ENCODE data around the gene KATNA1. TPM values are rescaled to one million over a fixed set of nuclear protein-coding genes. Genes with fewer than 3 reads are reported as not detected.

The KATNA1 gene
- total and polyA plus RNA-seq, 9 of the 15 experiments (the other 6 are each of a cell fraction or from before 2014, with no cell fraction given), result 22.5 to 76.9 (median 45.0) TPM

- TF ChIP-seq FOS (IDR thresholded peaks at IDR 0.05; ENCODE audit: extremely low read depth, insufficient read length) (no peak), FUS (optimal IDR thresholded peaks at IDR 0.05; ENCODE audit: low read depth, low read length) (no peak), SMAD1 (IDR thresholded peaks at IDR 0.05; ENCODE audit: low read depth, low read length, partially characterized antibody) (peak; percentile 23), ELF2 (CRISPR knock-in tag; IDR thresholded peaks at IDR 0.05) (peak; percentile 41; the same call in 1 of the 2 replicates), ZNF407 (IDR thresholded peaks at IDR 0.05; ENCODE audit: low read depth) (no peak), BCOR (IDR thresholded peaks at IDR 0.05) (no peak), OTX1 (CRISPR knock-in tag; IDR thresholded peaks at IDR 0.05) (0 out of 2 replicates have a peak, but pooled peaks have one; percentile 41), TCFL5 (CRISPR knock-in tag; conservative IDR thresholded peaks at IDR 0.05) (no peak), NFE2 (IDR thresholded peaks at IDR 0.05; ENCODE audit: low read depth) (no peak), FOSL1 (tag; conservative IDR thresholded peaks at IDR 0.05) (peak; percentile 28; the same call in 1 of the 2 replicates), NR1H2 (CRISPR knock-in tag; IDR thresholded peaks at IDR 0.05) (no peak; the same call in 1 of the 2 replicates), XRCC5 (IDR thresholded peaks at IDR 0.05; ENCODE audit: low read depth, low read length) (peak; percentile 49), SOX6 (IDR thresholded peaks at IDR 0.05) (peak; percentile 66; the same call in 1 of the 2 replicates), BCL6 (CRISPR knock-in tag; IDR thresholded peaks at IDR 0.05) (no peak), SLC30A9 (CRISPR knock-in tag; IDR thresholded peaks at IDR 0.05) (no peak), TEAD4 (IDR thresholded peaks at IDR 0.05; ENCODE audit: low read length) (peak; percentile 46; the same call in 1 of the 2 replicates), TEAD4 (CRISPR knock-in tag; IDR thresholded peaks at IDR 0.05; ENCODE audit: borderline replicate concordance) (no peak), HEY1 (CRISPR knock-in tag; IDR thresholded peaks at IDR 0.05; ENCODE audit: borderline replicate concordance) (no peak)
These were observed at the start of gene KATNA1 (continued) for GRCh38 chr6:149648148-149649145.
